Embryonic facial prominence (tissue), 1 donor: ENCODE measurements around the gene PRPH.
"Not testable (repeated sequence)": the region's sequence is repeated elsewhere in the genome, so short reads cannot be mapped to it uniquely, and the experiment has no call there.

ENCODE experiments used
- DNase-seq: peaks from one replicate; pipeline ENCODE4 v3.0.0-alpha.2; 2016; ENCODE audit errors: extremely low spot score

The PRPH gene

DNA sequence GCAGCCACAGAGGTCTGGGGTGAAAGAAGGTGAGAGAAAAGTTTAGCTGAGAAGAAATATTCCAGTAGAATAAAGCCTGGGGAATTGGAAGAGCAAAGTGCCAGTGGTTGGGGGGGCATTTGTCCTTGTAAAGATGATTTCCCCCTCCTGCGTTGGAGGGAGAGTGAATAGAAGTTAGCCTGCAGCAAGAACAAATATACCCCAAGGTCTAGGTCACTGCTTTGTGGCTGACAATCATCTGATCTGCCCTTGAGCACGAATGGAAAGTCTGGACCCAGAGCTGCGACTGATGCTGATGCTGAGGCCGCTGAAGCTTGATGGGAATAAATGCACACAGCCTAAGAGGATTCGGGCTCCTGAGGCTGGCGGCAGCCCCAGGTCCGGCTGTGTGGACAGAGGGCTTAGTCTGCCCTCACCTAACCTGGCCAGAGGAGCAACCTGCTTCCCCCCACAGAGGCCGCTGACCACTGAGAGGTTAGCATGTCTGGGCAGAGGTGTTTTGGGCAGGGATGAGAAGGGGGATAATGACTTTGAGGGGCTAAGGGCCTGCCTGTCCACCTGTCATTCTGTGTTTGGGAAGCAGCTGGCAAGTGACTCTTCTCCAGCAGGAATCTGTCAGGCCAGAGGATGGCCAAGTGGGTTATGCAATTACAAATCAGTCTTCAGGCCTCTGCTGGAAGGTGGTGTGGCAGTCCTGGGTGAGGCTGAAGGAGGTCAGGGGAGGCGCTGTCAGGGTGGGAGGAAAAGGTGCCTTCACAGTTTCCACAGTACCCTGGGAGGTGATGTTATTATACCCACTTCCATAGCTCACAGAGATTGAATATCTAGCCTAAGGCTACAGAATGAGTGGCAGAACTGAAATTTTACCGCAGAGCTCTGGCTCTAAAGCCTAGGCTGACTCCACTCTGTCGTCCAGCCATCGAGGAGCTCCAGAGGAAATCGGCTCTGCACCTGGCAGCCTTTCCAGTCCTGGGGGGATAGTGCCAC is 18.4 kb upstream of the PRPH start:
- DNase-seq, result no peak

GRCh38 chr12:49277466-49277865 is 17.5 kb upstream of the PRPH start:
- no peak for DNase-seq

GRCh38 chr12:49279706-49280159 is 15.2 kb upstream of the PRPH start:
- DNase-seq, result no peak

DNA sequence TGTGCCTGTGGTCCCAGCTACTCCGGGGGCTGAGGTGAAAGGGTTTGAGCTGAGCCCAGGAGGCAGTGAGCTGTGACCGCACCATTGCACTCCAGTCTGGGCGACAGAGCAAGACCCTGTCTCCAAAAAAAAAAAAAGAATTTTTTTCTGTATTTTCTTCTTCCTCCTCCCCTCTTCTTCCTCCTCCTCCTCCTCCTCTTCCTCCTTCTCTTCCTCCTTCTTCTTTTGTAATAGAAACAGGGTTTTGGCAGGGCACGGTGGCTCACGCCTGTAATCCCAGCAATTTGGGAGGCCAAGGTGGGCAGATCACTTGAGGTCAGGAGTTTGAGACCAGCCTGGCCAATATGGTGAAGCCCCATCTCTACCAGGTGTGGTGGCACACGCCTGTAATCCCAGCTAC is 14.4 kb upstream of the PRPH start:
- not testable (repeated sequence) for DNase-seq

- no peak for DNase-seq
These were observed 12.6 kb upstream of the PRPH start for GRCh38 chr12:49282302-49282701.

DNA sequence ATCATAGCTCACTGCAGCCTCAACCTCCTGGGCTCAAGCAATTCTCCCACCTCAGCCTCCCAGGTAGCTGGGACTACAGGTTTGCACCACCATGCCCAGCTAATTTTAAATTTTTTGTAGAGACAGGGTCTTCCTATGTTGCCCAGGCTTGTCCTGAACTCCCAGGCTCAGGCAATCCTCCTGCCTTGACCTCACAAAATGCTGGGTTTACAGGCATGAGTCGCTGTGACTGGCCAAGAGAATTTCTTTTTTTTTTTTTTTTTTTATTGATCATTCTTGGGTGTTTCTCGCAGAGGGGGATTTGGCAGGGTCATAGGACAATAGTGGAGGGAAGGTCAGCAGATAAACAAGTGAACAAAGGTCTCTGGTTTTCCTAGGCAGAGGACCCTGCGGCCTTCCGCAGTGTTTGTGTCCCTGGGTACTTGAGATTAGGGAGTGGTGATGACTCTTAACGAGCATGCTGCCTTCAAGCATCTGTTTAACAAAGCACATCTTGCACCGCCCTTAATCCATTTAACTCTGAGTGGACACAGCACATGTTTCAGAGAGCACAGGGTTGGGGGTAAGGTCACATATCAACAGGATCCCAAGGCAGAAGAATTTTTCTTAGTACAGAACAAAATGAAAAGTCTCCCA is 12.1 kb upstream of the PRPH start:
- DNase-seq, result not testable (repeated sequence)

DNA sequence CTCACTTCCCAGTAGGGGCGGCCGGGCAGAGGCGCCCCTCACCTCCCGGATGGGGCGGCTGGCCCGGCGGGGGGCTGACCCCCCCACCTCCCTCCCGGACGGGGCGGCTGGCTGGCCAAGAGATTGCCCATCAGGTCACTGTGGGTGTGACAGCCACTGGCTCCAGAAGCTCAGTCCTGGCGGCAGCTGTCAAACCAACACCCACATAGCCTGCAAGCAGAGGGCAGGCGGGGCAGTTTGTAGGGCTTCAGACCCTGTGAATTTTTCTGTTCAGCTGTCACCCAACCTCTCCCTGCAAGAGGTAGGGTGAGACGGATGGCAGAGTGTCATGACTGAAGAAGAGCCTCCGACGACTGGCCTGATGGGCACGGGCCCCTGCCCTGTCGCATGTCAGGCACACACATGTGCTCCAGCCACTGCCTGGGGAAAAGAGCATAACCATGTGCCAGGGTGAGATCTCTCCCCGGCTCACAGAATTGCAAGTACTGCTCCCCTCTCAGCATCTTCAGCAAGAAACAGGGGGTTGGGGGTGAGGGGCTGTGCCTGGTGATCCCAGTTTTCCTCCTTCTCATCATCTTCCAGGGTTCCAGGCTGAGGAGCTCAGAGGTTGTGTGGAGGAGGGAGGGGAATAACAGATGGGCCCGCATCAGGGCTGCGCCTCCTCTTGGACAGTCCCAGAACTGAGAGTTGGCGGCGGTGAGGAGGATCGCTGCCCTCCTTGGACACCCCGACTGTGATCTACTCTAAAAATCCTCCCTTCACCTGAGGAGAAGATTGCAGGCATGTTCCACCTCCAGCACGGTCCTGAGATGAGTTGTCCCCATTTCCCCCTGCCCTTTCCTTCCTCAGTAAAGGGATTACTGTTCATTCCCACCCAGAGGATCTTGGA is 11.2 kb upstream of the PRPH start:
- DNase-seq, result no peak

- no peak for DNase-seq
These were observed 10.3 kb upstream of the PRPH start for GRCh38 chr12:49284672-49285071.

- no peak for DNase-seq
These were observed 7.1 kb upstream of the PRPH start for GRCh38 chr12:49287876-49288275.

GRCh38 chr12:49288412-49288853 is 6.5 kb upstream of the PRPH start:
- DNase-seq, result no peak

- no peak for DNase-seq
These were observed 5.9 kb upstream of the PRPH start for GRCh38 chr12:49288922-49289555.

DNA sequence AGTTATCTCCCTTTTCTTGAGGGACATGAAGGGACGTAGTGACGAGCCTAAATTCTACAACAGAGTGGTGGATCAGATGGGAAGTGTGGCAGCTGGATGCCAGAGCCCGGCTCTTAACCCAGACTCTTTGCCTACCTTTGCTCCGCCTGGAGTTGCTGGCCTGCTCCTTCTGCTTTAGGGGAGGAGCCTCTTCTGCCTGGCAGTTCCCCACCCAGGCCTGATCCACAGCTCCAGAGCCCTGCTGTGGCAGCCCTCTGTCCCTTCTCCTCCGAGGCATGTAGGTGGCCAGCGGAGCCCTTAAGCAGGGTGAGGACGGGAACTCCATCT is 2.3 kb upstream of the PRPH start:
- no peak for DNase-seq

DNA sequence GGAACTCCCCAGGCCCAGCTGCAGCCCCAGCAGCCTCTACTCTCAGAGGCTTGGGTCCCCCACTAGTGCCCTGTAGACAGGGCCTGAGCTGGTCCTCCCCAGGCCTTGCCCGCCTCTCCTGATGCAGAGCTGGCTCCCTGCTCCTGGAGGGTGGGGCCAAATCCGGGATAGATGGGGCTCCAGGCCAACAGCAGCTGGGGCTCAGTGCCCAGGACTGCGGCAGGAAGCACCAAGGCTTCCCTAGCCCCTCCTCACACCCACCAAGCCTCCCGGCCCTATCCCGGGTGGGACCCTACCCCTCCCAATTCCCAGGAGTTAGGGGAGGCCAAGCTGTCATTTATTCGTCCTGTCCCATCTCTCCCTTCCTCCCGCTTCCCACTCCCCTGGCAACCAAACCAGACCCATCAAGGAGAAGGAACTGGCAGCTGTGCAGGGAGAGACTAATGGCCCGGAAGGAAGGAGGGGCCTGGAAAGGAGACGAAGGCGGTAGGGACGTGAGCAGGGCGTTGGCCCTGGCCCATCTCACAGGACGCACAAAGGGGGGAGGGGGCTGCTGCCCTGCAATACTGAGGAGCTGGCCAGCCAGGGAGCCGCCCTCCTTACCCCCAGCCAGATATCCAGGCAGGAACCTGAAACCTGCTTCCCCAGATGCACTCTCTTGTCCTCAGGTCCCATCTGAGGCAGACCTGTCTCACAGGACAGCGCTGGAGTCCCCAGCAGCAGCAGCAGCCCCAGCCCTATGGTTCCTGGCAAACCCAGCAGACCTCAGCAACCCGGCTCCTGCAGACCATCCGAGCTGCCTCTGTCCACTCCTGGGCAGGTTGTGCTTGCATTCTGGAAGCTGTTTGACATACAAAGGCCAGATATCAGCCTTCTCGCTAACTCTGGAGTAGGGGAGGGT is 1.6 kb upstream of the PRPH start:
- DNase-seq, result no peak

DNA sequence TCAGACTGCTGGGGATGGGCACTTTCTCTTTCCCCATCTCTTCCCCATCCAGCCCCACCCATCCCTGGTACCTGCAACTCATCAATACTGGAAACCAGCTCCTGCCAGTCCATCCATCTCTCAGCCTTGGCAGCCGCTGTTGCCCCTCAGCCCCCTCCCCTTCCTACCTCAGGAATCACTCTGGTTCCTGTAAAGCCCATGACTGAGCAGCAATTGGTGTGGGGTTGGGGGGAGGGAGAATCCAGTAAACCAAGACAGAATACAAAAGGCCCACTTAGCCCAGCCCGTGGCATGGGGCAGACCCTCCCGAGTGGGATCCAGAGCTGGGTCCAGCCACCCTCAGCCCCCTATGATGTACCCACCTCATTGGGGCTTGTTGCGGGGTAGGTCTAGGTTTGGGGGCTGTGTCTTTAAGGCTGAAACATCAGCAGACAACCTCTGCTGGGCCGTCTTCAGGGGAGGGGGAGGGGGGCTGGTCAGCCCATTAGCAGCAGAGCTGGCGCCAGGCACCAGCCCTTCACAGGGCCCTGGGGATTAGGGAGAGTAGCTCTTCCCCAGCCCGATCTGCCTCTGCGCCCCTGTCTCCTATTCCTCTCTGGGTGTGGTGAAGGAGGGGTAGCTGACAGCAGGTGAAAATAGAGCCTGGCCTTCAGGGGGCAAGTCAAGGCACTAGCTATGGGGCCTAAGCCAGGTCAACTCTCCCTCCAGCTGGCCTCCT is 702 bp upstream of the PRPH start:
- no peak for DNase-seq

DNA sequence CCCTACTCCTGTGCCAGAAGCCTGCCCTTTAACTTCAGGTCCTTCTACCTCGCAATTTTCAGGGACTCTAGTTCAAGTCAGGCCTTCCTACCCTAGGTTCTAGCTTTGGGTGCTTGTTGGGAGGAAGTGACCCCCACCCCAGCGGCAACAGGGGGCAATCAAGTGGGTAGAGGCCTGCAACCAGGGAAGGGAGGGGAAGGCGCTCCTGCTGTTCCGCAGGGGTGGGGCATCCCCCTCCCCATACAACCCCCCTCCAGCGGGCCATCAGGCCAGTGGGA is 204 bp upstream of the PRPH start:
- no peak for DNase-seq

GRCh38 chr12:49296034-49296835 is 1.3 kb downstream of the PRPH start:
- DNase-seq, result no peak

GRCh38 chr12:49296836-49297694 is 2.1 kb downstream of the PRPH start:
- DNase-seq, result no peak

DNA sequence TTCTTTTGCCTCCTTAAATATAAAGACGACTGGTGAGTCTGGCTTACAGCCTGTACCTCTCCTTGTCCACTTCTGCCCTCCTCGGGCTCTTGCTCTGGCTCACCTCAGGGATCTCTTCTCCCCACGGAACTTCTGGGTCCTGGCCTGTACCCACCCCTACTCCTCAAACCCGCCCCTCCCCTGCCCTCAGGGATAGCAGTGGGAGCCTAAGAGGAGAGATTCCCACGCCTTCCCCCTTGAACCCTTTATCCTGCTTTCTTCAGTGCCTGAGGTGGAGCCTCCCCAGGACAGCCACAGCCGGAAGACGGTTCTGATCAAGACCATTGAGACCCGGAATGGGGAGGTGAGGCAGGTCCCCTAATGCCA is 2.7 kb downstream of the PRPH start:
- no peak for DNase-seq
